A204.1 (cell line): ENCODE results near the gene EDC4.
"Not testable (repeated sequence)": the region's sequence is repeated elsewhere in the genome, so short reads cannot be mapped to it uniquely, and the experiment has no call there.

Experiments
- FAIRE-seq: peaks from 2 replicates; lab custom pipeline; 2012; peaks lifted over from hg19 to GRCh38; lab: Jason Lieb, UNC

The EDC4 gene

DNA sequence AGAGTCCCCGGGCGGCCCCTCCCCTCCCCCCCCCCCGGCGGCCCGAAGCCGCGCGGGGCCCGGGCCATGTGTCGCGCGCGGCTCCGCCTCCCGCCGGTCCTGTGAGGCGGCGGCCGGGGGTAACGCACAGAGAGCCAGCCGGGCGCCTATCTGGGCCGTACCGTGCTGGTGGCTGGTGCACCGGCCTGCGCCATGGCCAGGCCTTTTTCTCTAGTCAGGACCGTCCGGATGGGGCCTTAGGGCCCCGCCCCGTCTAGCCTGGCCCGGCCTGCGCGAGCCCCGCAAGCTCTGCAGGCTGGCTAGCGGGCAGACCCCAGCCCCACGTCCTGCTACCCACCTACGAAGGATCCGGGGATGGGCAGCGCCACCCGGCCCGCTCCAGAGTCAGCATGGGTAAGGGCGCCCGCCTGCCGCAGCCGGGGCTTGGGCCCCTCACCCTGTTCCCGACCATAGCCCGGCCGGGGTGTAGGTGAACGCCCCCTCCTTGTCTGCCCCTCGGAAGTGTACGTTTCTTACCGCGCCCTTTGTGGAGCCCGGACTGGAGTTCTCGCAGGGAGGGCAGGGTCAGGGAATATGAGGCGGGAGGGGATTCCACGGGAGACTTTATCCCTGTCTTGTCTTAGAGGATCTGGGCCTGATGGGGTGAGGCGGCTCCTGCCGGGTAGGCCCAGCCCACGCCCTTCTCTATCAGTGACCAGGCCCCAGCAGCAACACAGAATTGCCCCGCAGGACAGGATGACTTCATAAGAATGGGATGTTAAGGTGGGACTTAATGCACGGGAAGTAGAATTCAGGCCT is 25.6 kb upstream of the EDC4 start, which contains the start of gene CENPT:
Gene CENPT (minus strand): TSS at position 630 of the 798 bp plus-strand sequence. CDS start 13,834 bp downstream, outside the sequence.
- FAIRE-seq = no peak

DNA sequence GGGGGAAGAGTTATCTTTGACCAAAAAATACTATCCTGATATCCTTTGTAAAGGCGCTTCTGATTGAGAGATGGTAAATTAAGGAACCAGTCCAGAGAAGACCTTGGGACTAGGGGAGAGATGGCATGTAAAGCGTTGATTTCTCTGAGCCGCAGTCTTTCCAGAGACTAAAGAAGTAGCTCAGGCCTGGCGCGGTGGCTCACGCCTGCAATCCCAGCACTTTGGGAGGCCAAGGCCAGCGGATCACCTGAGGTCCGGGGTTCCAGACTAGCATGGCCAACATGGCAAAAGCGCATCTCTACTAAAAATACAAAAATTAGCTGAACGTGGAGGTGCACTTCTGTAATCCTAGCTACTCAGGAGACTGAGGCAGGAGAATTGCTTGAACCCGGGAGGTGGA is 24.7 kb upstream of the EDC4 start:
- FAIRE-seq = no peak

DNA sequence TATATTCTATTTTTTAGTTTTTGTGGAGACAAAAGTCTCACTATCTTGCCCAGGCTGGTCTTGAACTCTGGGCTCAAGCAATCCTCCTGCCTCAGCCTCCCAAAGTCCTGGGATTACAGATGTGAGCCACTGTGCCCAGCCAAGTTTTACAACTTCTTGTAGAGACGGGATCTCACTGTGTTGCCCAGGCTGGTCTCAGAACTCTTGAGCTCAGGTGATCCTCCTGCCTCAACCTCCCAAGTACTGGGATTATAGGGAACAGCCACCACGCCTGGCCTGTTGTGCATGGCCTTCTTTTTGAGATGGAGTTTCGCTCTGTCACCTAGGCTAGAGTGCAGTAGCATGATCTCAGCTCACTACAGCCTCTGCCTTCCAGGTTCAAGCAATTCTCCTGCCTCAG is 19.2 kb upstream of the EDC4 start:
- no peak for FAIRE-seq

DNA sequence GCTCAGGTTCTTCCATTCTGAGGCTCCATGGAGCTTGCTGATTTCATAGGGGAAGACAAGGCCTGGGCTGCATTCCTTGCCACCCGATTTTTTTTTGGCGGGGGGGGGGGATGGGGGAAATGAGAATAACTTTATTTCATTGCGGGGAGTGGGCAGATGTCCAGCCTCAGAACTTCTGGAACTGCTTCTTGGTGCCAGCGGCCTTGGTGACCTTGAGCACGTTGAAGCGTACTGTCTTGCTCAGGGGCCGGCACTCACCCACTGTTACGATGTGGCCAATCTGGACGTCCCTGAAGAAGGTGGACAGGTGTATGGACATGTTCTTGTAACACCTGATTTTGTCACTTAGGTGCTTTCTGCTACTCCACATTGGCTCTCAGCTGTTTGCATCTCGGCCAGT is 17.1 kb upstream of the EDC4 start:
- no peak for FAIRE-seq

DNA sequence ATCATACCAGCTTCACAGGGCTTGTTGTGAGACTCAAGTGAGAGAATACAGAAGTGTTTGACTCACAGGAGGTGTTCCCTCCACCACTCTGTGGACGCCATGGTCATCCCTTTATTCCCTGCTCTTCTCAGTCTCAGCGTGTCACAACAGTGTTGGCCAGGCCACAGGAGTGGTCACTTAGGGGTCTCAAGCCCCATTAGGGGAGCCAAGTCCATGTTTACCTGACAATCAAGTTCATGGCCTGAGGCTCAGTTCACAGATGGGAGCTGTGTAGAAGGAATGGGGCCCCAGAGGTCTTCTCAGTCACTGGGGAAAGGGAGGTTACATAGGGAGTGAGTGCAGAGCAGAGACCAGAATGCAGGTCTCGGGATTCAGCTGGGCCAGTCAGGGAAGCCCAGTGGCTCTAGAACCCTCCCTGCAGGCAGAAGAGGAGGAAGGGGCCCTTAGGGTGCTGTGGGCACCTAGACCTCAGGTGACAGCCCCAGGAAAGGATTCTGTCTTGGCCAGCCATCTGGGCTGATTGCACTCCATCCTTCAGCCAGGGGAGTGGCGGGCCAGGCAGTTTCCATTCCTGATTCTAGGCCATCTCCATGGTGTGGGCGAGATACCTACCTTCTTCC is 15.8 kb upstream of the EDC4 start:
- FAIRE-seq = no peak

DNA sequence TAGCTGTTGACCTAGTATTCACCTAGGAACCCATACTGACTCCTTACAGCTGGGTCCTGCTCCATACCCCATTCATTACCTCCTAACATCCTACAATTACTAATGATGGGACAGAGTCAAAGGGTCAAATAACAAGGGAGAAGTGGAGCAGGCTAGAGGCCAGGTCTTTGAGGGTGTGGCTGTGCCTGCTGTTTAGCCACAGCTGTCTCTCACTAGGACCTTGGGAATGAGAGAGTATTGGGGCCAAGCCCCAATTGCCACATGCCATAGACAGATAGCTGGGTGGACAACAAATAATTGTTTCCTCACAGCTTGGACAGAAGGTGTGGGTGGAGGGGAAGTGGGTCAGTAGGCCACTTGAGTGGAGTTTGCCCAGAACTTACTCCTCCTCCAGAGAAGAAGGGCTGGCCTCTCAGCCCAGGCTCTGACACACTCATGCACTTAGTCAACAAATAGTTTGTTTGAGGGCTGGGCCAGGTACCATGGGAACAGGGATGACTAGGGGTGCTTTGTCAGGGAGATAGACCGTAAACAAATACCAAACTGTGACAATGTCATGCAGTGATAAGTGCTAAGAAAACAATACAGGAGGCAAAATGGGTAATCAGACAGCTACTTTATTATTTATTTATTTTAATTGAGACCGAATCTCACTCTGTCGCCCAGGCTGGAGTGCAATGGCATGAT is 15.2 kb upstream of the EDC4 start:
- no peak for FAIRE-seq

DNA sequence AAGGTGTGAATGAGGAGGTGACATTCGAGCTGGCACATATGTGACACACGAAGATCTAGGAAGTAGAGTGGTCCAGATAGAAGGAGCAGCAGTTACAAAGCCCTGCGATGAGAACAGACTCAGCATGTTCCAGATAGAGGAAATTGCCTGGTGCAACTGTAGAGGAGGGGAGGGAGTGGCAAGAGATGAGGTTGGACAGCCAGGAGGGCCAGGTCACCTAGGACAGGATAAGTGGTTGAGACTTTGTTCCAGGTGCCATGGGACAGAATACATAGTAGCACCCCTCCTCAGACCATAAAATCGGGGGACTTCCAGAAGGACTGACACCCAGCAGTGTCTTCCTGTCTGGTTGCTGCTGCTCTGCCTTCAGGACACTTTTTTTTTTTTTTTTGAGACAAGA is 14.4 kb upstream of the EDC4 start:
- FAIRE-seq = no peak

DNA sequence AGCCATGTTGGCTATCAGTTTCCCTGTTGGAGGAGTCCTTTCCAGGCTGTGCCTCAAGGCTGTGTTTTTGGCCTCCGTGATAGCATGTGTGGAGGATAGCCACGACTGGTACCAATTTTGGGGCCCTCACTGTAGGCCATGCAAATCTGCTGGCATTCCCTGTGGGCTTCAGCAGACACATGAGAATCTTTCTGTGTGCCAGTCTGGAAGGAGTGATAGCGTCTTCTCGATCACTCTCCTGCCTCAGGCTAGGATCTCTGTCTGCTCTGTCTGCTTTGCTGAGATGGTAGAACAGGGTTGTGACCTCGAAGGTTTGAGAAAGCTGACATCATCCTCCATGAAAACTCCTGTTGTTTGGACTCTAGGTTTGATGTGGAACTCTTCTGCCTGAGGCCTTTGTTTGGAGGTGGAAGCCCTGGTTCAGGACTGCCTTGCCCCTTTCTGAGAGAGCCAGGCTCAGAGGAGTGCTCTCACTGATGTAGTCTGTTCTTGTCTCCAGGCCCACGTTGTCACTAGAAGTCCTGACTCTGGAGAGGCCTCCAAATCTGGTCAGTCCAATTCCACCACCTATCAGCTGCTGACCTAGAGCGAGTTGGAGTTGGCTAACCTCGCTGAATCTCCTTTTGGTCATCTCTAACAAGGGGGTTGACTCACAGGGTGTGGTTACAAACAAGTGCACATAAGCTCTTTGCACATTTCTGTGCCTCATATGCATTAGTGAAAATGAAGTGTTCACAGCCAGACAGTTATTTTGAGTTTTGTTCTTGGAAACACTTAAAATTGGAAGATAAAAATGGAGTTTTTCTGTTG is 12.1 kb upstream of the EDC4 start:
- FAIRE-seq = no peak

DNA sequence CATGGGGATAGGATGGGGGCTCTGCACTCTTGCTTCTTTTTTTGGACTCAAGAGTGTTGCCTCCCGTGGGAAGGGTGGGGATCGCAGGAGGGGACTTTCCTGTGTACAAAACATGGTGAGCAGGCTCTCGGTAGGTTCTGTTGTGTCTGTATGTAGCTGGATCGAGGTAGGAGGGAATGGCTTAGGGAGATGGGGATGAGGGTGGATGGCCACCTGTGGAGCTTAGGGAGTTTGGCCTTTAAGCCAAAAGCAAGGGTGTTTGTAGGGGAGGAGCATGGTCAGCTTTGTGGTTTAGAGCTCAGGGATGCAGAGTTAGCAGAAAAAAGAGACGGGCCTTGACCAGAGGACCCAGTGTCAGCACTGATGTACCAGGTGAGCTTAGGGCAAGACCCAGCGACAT is 11.0 kb upstream of the EDC4 start:
- no peak for FAIRE-seq

DNA sequence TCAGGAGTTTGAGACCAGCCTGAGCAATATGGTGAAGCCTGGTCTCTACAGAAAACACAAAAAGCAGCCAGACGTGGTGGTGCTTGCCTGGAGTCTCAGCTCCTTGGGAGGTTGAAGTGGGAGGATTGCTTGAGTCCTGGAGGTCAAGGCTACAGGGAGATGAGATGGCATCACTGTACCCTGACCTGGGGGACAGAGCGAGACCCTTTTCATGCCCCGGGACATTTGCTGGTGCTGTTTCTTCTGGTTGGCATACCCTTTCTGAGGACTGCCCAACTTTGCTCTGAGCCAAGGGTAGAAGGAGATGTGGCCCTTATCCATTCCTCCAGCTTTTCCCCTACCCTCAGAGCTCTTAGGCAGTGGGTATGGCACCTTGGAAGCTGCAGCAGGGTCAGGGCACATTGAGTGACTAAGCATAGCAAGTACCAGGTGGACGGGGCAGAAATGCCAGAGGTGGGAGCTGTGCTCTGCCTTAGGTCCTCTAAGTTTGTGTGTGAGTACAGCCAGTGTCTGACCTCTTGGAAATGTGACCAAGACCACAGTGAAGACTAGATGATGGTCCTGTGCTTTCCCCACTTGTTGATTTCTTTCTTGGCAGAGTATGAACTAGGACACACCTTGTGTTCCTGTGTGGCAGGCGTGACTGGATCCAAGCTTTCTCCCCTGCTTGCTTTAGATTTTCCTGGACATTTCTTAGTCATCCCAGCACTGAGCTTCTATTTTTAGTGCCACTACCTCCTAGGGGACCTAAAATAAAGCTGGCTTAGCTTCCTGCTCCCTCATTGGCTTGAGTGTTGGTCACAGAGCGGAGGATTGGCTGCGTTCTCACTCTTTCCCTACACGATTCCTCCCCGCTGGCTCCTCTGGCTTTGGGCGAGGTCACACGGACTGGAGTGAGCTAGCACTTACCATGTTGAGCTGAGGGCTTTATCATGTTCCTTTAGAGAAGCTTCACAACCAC is 9.9 kb upstream of the EDC4 start:
- FAIRE-seq = no peak

DNA sequence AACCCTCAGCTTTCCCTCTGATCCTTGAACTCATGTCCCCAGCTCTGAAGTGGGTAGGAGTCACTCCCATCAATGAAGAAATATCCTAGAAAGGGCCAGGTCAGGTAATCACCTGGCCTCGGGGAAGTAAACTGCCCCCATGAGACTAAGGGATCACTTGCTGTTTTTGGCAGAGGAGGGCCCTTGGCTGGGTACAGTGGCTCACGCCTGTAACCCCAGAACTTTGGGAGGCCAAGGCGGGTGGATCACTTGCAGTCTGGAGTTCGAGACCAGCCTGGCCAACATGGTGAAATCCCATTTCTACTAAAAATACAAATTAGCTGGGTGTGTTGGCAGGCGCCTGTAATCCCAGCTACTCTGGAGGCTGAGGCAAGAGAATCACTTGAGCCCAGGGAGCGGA is 8.8 kb upstream of the EDC4 start:
- not testable (repeated sequence) for FAIRE-seq

DNA sequence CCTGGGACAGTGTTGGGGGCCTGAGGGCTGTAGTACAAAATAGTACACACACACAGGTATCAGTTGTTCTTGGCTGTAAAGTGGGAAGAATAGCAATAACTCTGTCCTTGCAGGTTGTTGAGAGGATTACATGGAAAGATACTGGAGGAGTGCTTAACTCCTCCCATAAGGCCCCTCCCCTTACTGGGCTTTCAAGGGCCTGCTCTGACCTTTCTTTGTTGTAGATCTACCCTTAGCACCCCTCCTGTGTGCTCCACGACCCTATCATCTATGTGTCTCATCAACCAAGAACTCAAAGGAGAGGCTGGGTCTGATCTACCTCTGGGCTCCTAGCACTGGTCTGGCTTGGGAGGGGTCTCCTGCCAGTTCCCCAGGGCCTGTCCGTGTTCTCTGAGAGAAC is 8.3 kb upstream of the EDC4 start:
- FAIRE-seq = no peak

DNA sequence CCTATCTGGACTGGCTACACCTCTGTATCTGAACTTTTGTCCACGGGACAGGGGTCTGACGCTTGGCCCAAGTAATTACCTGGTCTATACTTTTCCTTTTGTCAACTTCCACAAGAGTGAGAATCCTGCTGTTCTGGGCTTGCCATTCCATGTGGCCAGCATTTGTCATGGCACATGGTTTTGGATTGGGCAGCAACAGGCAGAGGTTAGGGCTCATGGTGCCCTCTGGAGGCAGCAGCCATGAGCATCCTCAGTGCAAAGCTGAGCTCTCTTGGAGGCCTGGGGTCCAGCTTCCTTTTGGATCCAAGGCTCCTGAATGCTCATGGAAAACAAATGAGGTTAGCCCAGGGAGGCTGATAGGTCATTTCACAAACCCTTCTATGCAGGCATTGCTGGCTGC is 7.5 kb upstream of the EDC4 start:
- no peak for FAIRE-seq

DNA sequence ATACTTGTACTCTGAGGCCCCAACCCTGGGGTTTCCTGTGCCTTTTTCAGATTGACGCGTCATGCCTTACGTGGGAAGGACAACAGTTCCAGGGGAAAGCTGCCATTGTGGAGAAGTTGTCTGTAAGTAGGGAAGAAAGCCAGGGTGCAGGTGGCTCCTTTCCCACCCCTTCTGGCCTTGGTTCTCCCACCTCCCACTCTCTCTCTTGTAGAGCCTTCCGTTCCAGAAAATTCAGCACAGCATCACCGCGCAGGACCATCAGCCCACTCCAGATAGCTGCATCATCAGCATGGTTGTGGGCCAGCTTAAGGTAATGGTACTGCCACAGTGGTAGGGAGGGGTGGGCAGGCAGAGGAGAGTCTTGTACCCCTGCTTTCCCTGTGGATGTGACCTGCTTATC is 4.6 kb upstream of the EDC4 start:
- FAIRE-seq = no peak

DNA sequence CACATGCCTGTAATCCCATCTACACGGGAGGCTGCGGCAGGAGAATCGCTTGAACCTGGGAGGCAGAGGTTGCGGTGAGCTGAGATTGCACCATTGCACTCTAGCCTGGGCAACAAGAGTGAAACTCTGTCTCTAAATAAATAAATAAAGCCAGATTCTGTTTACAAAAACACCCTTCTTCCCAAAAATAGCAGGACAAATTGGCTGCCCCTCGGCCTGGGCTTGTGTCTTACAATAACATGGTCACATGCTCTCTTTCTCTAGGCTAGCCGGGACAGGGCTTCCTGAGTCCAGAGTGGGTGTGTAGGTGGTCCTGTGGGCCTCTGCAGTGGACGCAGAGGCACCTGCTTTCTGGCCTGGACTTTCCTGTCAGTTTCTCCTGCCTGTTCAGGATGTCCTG is 3.2 kb upstream of the EDC4 start:
- FAIRE-seq = no peak

DNA sequence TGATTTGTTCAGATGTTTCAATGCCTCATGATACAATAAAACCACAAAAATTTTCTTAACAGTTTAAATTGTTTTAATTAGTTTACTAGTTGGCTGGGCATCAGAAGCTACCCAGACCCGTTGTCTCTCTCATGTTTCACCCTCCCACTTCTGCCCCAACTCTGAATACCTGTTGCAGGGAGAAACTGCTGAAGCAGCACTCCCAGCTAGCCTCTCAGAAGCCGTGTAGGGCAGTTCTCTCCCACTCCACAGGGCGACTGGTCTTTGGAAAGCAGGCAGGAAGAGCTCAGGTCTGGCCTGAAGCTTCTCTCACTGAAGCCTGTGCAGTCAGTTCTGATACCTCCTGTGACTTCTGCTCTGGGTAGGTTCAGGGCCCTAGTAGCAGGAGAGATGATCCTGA is 1.6 kb upstream of the EDC4 start:
- no peak for FAIRE-seq

DNA sequence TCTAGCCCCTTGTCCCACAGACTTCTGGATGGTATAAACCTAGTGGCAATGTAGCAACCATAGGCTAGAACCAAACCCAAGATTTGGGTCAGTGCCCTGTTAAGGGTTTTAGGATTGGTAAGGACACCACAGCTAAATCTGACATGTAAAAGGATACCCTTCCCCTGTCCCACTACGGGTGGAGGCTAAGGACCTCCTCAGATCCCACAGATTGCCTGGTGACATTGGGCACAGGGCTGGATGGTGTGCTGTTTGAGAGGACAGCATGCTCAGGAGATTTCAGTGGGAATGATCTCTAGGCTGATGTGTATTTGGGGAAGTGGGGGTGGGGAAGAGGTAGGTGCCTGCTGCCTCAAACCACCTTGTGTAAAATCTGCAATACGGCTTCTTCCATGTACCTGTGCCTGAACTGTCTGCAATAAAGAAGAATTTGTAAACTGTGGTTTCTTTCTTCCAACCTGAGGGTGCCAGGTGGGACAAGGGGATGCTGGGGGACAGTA is 671 bp upstream of the EDC4 start:
- no peak for FAIRE-seq

DNA sequence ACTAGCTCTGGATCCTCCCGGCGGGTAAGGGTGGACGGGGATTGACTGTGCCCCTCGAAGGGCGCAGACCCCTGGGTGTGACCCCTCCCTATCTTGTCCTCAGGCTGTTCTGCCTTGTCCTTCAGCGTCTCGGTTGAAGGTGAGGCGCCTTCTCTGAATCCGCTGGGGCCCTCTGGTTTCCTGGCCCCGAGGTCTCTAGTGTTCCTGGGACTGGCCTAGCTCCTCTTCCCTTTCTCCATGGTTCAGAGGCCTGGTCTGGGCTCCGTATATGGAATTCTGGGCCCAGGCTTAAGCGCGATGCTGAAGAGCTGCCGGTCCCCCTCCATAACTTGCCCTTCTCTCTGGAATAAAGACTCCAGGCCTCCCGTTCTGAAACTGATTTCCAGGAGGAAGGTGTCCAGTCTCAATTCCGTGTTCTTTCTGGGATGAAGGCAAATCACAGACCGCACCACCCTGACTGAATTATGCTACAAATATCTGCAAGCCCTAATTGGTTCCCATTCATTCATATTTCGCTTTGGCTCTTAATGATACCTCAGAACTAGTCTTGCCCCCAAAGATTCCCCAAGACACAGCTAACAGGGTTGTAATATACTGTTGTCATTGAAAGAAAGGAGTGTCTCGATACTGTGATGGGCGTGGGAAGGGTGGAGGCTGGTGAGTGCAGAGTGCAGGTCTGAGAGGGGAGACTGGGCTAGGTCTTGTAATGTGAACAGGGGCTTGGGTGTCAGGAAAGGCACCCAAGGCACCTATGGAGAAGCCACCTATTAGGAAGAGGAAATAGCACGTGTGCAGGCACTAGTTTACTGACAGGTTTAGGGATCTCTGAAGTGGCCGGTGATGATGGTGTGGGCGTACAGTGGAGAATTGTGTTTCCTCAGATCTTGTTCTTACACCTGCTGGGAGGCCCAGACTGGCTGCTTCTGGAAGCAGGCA is 851 bp downstream of the EDC4 start:
- FAIRE-seq = no peak

DNA sequence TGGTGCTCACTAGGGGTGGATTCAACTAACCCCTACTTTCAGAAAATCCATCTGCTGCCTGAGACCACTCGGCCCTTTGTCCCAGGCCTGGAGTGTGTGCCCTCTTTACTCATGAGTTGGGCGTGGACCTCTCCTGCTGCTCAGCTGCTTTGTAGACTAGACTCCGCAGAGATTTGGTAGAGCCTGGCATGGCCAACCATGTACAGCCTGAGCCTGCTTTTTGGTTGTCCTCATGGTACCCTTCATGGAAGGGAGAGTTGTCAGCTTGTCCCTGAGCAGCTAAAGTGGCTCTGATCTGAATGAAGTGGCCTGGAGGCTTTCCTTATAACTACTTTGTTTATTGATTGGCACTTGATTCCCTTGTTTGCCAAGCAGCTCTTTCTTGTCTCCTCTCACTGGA is 1.5 kb downstream of the EDC4 start:
- no peak for FAIRE-seq

DNA sequence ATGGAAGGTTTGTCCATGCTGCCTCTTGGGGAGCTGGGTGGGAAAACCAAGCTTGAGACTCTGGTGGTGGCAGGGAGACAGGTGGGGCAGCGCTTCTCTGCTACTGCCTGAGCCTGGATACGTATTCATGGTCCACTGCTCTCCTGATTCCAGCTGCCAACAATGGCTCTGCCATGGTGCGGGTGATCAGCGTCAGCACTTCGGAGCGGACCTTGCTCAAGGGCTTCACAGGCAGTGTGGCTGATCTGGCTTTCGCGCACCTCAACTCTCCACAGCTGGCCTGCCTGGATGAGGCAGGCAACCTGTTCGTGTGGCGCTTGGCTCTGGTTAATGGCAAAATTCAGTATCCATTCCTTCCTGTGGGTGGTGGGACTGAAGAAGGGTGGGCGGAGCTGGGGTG is 4.2 kb downstream of the EDC4 start:
- FAIRE-seq = no peak
